H1 (cell line): ENCODE measurements around the gene SAMD15. TPM values are rescaled to one million over a fixed set of nuclear protein-coding genes. Genes with fewer than 3 reads are reported as not detected.

Experiments
- CTCF ChIA-PET: fragments of 300-600 bp; sonication (Branson Sonifier 250); formaldehyde crosslinking; loops from one replicate; lab custom pipeline; 2021; ENCODE audit not compliant: partially characterized antibody; lab: Charles Lee
- POLR2A ChIA-PET: fragments of 300-600 bp; sonication (Branson Sonifier 250); formaldehyde crosslinking; loops from one replicate; lab custom pipeline; 2021; ENCODE audit warnings: inconsistent platforms; ENCODE audit not compliant: partially characterized antibody; lab: Charles Lee
- DNase-seq, 2 experiments: peaks; one replicate each; pipeline versions ENCODE4 v3.0.0 to v3.0.0-alpha.2; 2010 to 2022; ENCODE audit warnings: low spot score in 2 of 2, low read depth in 1 of 2, mixed read lengths in 1 of 2
- FAIRE-seq: peaks from 2 replicates; lab custom pipeline; 2011; peaks lifted over from hg19 to GRCh38; lab: Jason Lieb, UNC
- H2AFZ ChIP-seq: 2 replicates; pipeline ENCODE4 v1.8.1; 2012; ENCODE audit warnings: low read length, inconsistent platforms
- H2AK5ac ChIP-seq: 2 replicates; pipeline ENCODE4 v1.6.1; 2013; ENCODE audit warnings: low read depth, low read length
- H2BK120ac ChIP-seq: replicated peaks from 2 replicates; pipeline ENCODE3; 2013; ENCODE audit warnings: low read depth, low read length, inconsistent platforms
- H2BK12ac ChIP-seq: 2 replicates; pipeline ENCODE4 v1.6.1; 2013; ENCODE audit warnings: low read depth, low read length
- H2BK15ac ChIP-seq: 2 replicates; pipeline ENCODE4 v1.6.1; 2013; ENCODE audit warnings: low read length
- H2BK20ac ChIP-seq: 2 replicates; pipeline ENCODE4 v1.6.1; 2013; ENCODE audit warnings: low read length
- H2BK5ac ChIP-seq: 2 replicates; pipeline ENCODE4 v1.6.1; 2013; ENCODE audit warnings: low read depth, low read length
- H3K14ac ChIP-seq: 2 replicates; pipeline ENCODE4 v1.6.1; 2013; ENCODE audit warnings: inconsistent platforms; ENCODE audit not compliant: insufficient read length
- H3K18ac ChIP-seq: 2 replicates; pipeline ENCODE4 v1.6.1; 2013; ENCODE audit warnings: low read length; ENCODE audit errors: extremely low read depth
- H3K23ac ChIP-seq: 2 replicates; pipeline ENCODE4 v1.6.1; 2013; ENCODE audit warnings: inconsistent platforms; ENCODE audit not compliant: insufficient read length
- H3K23me2 ChIP-seq: 2 replicates; pipeline ENCODE4 v1.6.1; 2013; ENCODE audit warnings: low read depth, low read length
- H3K27ac ChIP-seq: 2 replicates; pipeline ENCODE4 v1.6.1; 2011; ENCODE audit warnings: low read depth, low read length, inconsistent platforms
- H3K27me3 ChIP-seq, 4 experiments: replicated peaks in 1 of 4; 1 replicate in 1 of 4; 2 replicates in 3 of 4; pipeline versions ENCODE4 v1.6.1 to v1.8.1; 2011 to 2013; ENCODE audit warnings: low read length in 3 of 4, mild to moderate bottlenecking in 3 of 4, inconsistent platforms in 2 of 4, mixed read lengths in 2 of 4, moderate library complexity in 1 of 4; ENCODE audit not compliant: control insufficient read depth in 3 of 4, insufficient read depth in 3 of 4; ENCODE audit errors: extremely low read depth in 1 of 4
- H3K36me3 ChIP-seq, 4 experiments: 2 replicates each; pipeline versions ENCODE4 v1.6.1 to v1.8.1; 2011 to 2013; ENCODE audit warnings: mild to moderate bottlenecking in 4 of 4, low read length in 3 of 4, moderate library complexity in 2 of 4, control low read depth in 1 of 4, inconsistent platforms in 1 of 4; ENCODE audit not compliant: insufficient read depth in 4 of 4, control insufficient read depth in 2 of 4
- H3K4ac ChIP-seq: replicated peaks from 2 replicates; pipeline ENCODE3; 2013; ENCODE audit warnings: low read length, low read depth, mixed read lengths, inconsistent platforms; ENCODE audit not compliant: insufficient read length
- H3K4me1 ChIP-seq, 4 experiments: replicated peaks in 1 of 4; 1 replicate in 1 of 4; 2 replicates in 3 of 4; pipeline versions ENCODE4 v1.6.1 to v1.8.1; 2011 to 2013; ENCODE audit warnings: low read length in 3 of 4, inconsistent platforms in 2 of 4, mixed read lengths in 1 of 4; ENCODE audit not compliant: insufficient read depth in 4 of 4, control insufficient read depth in 3 of 4
- H3K4me2 ChIP-seq, 2 experiments: 2 replicates each; pipeline versions ENCODE4 v1.6.1 to v1.8.1; 2011 to 2013; ENCODE audit warnings: low read depth in 2 of 2, low read length in 2 of 2, control low read depth in 1 of 2, inconsistent platforms in 1 of 2, mild to moderate bottlenecking in 1 of 2; ENCODE audit not compliant: insufficient read depth in 1 of 2
- H3K4me3 ChIP-seq, 4 experiments: fragments of 200-600, 300-600 bp in 1 of 4; sonication (generic), shearing (Covaris generic), sonication (Bioruptor Twin) in 1 of 4; 2 replicates each; pipeline versions ENCODE4 v1.5.1 to v1.8.1; 2011 to 2016; ENCODE audit warnings: low read length in 4 of 4, low read depth in 3 of 4, control low read depth in 2 of 4, inconsistent platforms in 2 of 4, mild to moderate bottlenecking in 2 of 4, mixed read lengths in 1 of 4, moderate library complexity in 1 of 4; ENCODE audit not compliant: insufficient read depth in 2 of 4; ENCODE audit errors: extremely low read depth in 1 of 4
- H3K56ac ChIP-seq: replicated peaks from 2 replicates; pipeline ENCODE3; 2013; ENCODE audit warnings: low read depth, mild to moderate bottlenecking, mixed read lengths, low read length, inconsistent platforms; ENCODE audit not compliant: insufficient read length
- H3K79me1 ChIP-seq: 2 replicates; pipeline ENCODE4 v1.6.1; 2013; ENCODE audit warnings: low read depth, low read length, control low read depth
- H3K79me2 ChIP-seq, 2 experiments: 2 replicates each; pipeline versions ENCODE4 v1.6.1 to v1.8.1; 2012 to 2013; ENCODE audit warnings: low read length in 2 of 2, mild to moderate bottlenecking in 2 of 2, inconsistent platforms in 1 of 2; ENCODE audit not compliant: insufficient read depth in 2 of 2, control insufficient read depth in 1 of 2
- H3K9ac ChIP-seq, 4 experiments: replicated peaks in 1 of 4; 1 replicate in 1 of 4; 2 replicates in 3 of 4; pipeline versions ENCODE4 v1.6.1 to v1.8.1; 2011 to 2013; ENCODE audit warnings: low read depth in 3 of 4, low read length in 3 of 4, control low read depth in 2 of 4, mild to moderate bottlenecking in 2 of 4, moderate library complexity in 2 of 4, inconsistent platforms in 1 of 4; ENCODE audit errors: extremely low read depth in 1 of 4
- H3K9me3 ChIP-seq, 2 experiments: 2 replicates each; pipeline versions ENCODE4 v1.6.1 to v1.8.1; 2012 to 2013; ENCODE audit warnings: mild to moderate bottlenecking in 2 of 2, moderate library complexity in 2 of 2, control low read depth in 1 of 2, inconsistent platforms in 1 of 2, low read depth in 1 of 2, low read length in 1 of 2, mixed read lengths in 1 of 2; ENCODE audit not compliant: insufficient read depth in 2 of 2
- H4K20me1 ChIP-seq, 2 experiments: replicated peaks in 1 of 2; 2 replicates each; pipeline versions ENCODE3 to v1.8.1; 2011 to 2013; ENCODE audit warnings: inconsistent platforms in 2 of 2, low read length in 2 of 2, mild to moderate bottlenecking in 1 of 2; ENCODE audit not compliant: insufficient read depth in 2 of 2, control insufficient read depth in 1 of 2
- H4K5ac ChIP-seq: 2 replicates; pipeline ENCODE4 v1.6.1; 2013; ENCODE audit warnings: low read length, low read depth, mixed read lengths, inconsistent platforms; ENCODE audit not compliant: insufficient read length
- H4K8ac ChIP-seq: 2 replicates; pipeline ENCODE4 v1.8.0; 2013; ENCODE audit warnings: mild to moderate bottlenecking, moderate library complexity, low read length, inconsistent platforms; ENCODE audit not compliant: insufficient read depth; ENCODE audit errors: extremely low read depth
- H4K91ac ChIP-seq: replicated peaks from 2 replicates; pipeline ENCODE3; 2013; ENCODE audit warnings: low read length, mixed read lengths, inconsistent platforms; ENCODE audit not compliant: insufficient read length
- SUZ12 ChIP-seq: fragments of 200-600 bp; sonication (generic); IDR thresholded peaks from 2 replicates; pipeline ENCODE4 v1.6.1; 2012; ENCODE audit warnings: mild to moderate bottlenecking, inconsistent platforms, low read length, moderate library complexity, mixed read lengths
- WGBS, 2 experiments: shearing (Covaris generic) in 1 of 2; methylation state at CpG; one replicate each; pipeline versions ENCODE4 v1.1.6 to v1.1.7; 2013 to 2015; ENCODE audit warnings: low lambda C conversion rate in 2 of 2, mixed read lengths in 2 of 2, inconsistent platforms in 1 of 2, low coverage in 1 of 2, missing lambda C conversion rate in 1 of 2; ENCODE audit not compliant: insufficient replicate concordance in 2 of 2, insufficient coverage in 1 of 2, insufficient read length in 1 of 2; ENCODE audit errors: extremely low coverage in 1 of 2, missing lambda C conversion rate in 1 of 2; 5-methylcytosine and 5-hydroxymethylcytosine counted together
- polyA plus RNA-seq, 7 experiments: library from polyadenylated mRNA; depleted of rRNA in 3 of 7; stranded (reverse) in 5 of 7; unstranded in 2 of 7; fragments of >200 nt in 5 of 7; fragments of 200-250 nt in 2 of 7; gene quantifications; 1 replicate in 5 of 7; 2 replicates in 1 of 7; 4 replicates in 1 of 7; pipeline versions ENCODE4 v1.2.1 to v1.2.3, GENCODE V29; 2011 to 2013; ENCODE audit warnings: missing spikeins in 2 of 7, mixed read lengths in 2 of 7
- total RNA-seq: library from RNA; stranded (reverse); fragmentation: NEBNext Ultra II Directional; extraction: Animal tissue kit (Norgen Biotek cat#: 25700); gene quantifications from 2 replicates; pipeline ENCODE4 v1.2.1, GENCODE V29; 2021

The SAMD15 gene
- total and polyA plus RNA-seq, 2 of the 8 experiments (the other 6 are each of a cell fraction or from before 2014, with no cell fraction given) = 0.17 to 1.0 TPM

- no peaks in the 10 kb centered on the region for H3K79me2 ChIP-seq
- no peak overlapping the region for H3K23ac ChIP-seq
- no peak overlapping the region for H2BK12ac ChIP-seq
- no peaks in the 10 kb centered on the region for H3K9me3 ChIP-seq
- FAIRE-seq (no peak), DNase-seq (no peak)
- H3K4ac ChIP-seq = no peak overlapping the region
- no peaks in the 10 kb centered on the region for H3K27me3 ChIP-seq
- H3K23me2 ChIP-seq = no peaks in the 10 kb centered on the region
- H3K79me1 ChIP-seq = no peaks in the 10 kb centered on the region; the same call in 1 of the 2 replicates
- TF ChIP-seq SUZ12 = no peak
- no peak overlapping the region for H3K4me2 ChIP-seq
- no peak overlapping the region for H4K91ac ChIP-seq
- H2BK15ac ChIP-seq = no peak overlapping the region
- H3K36me3 ChIP-seq = no peaks in the 10 kb centered on the region
- H3K18ac ChIP-seq = no peak overlapping the region
- no peaks in the 10 kb centered on the region for H4K20me1 ChIP-seq
- no peak overlapping the region for H2AFZ ChIP-seq
- no peak overlapping the region for H3K9ac ChIP-seq
- CTCF ChIA-PET = interaction anchor here (0.5 to 1.4 kb wide), 4 partner anchors 13 to 53 kb away, joined by 3 to 6 read pairs (median 4); no protein-coding TSS in a partner anchor
- no peak overlapping the region for H2BK5ac ChIP-seq
- H3K4me3 ChIP-seq = no peak overlapping the region
- H4K8ac ChIP-seq = no peak overlapping the region
- no peak overlapping the region for H4K5ac ChIP-seq
- H2BK120ac ChIP-seq = no peak overlapping the region
- no peak overlapping the region for H3K56ac ChIP-seq
- no peak overlapping the region for H2BK20ac ChIP-seq
- no peak overlapping the region for H3K14ac ChIP-seq
- POLR2A ChIA-PET = interaction anchor here (1.6 kb wide), 1 partner anchor 13 kb away, joined by 5 read pairs; no protein-coding TSS in a partner anchor
- 89% methylated on average over 4 of the region's 4 CpGs; no CpG with 5 or more reads in 1 of the 2 experiments for WGBS, 2 experiments
- no peaks in the 10 kb centered on the region for H3K4me1 ChIP-seq
- H2AK5ac ChIP-seq = no peak overlapping the region
- no peak overlapping the region for H3K27ac ChIP-seq
These were observed 20.3 kb upstream of the SAMD15 start for GRCh38 chr14:77356899-77357298.
